ENCODE data around the gene WBP2NL.

- TF ChIP-seq CTCF (IDR thresholded peaks at IDR 0.05; ENCODE audit: low read depth, low read length, missing input control) = no peak
- no peak for TF ChIP-seq NR2F2 (IDR thresholded peaks at IDR 0.05)
- no peak for TF ChIP-seq ATF3 (IDR thresholded peaks at IDR 0.05)
- no peak for TF ChIP-seq REST (IDR thresholded peaks at IDR 0.05)
- TF ChIP-seq TAF1 (conservative IDR thresholded peaks at IDR 0.05) = no peak
- TF ChIP-seq JUND (IDR thresholded peaks at IDR 0.05) = no peak
- no peak for TF ChIP-seq ZBTB33 (IDR thresholded peaks at IDR 0.05)
Observed at GRCh38 chr22:41969110-41969646, 29.4 kb upstream of the WBP2NL start, which contains the start of gene SEPTIN3.

All from liver (tissue), 3 donors.